ENCODE data around the gene PTPRM. TPM values are rescaled to one million over a fixed set of nuclear protein-coding genes. Genes with fewer than 3 reads are reported as not detected.

Gene PTPRM
- total RNA-seq, 1 experiment from 2014 or later, result 6.2 TPM

GRCh38 chr18:7924616-7925015 lies 357.5 kb downstream of the PTPRM start:
- Mint-ChIP-seq H3K27me3 (ENCODE audit: low read depth) (no peaks in the 10 kb centered on the region), H3K27ac (no peak overlapping the region; a peak in 1 of 7 replicates), H3K4me1 (peaks cover 4% of the 10 kb centered on the region in 2 experiments; a peak in 3 of 4 replicates), H3K4me3 (no peak overlapping the region), H3K36me3 (ENCODE audit: insufficient read depth in 1 of 3, low read depth in 3 of 3) (no peaks in the 10 kb centered on the region), H3K9me3 (0 out of 5 replicates have a peak, but pooled peaks cover 0 to 3% of the 10 kb centered on the region in 2 experiments)
- Histone ChIP-seq H2AK5ac (ENCODE audit: insufficient read length, low read length) (no peak overlapping the region), H3K9me3 (ENCODE audit: control insufficient read depth, low read depth, low read length) (no peaks in the 10 kb centered on the region), H3K79me2 (ENCODE audit: insufficient read depth, low read length) (no peaks in the 10 kb centered on the region), H3K4me1 (ENCODE audit: insufficient read depth, low read length) (peaks cover 3% of the 10 kb centered on the region; the same call in 1 of the 2 replicates), H4K8ac (replicated peaks; ENCODE audit: insufficient read length, low read depth, low read length) (no peak overlapping the region), H3K56ac (ENCODE audit: insufficient read length, low read depth, low read length) (no peak overlapping the region), H2BK15ac (ENCODE audit: low read depth, low read length) (no peak overlapping the region), H3K18ac (ENCODE audit: insufficient read length, low read depth, low read length) (no peak overlapping the region), H2AFZ (ENCODE audit: low read length) (no peak overlapping the region), H2BK5ac (ENCODE audit: insufficient read length, low read length) (no peak overlapping the region), H4K91ac (ENCODE audit: insufficient read length, low read depth, low read length) (no peak overlapping the region), H2BK20ac (ENCODE audit: low read depth, low read length, poor library complexity, severe bottlenecking) (no peak overlapping the region), H3K23me2 (ENCODE audit: insufficient read length, low read depth, low read length, poor library complexity, severe bottlenecking) (no peaks in the 10 kb centered on the region), H3K14ac (ENCODE audit: insufficient read depth, low read length) (no peak overlapping the region), H3K9ac (ENCODE audit: extremely low read depth, insufficient read length, low read length) (no peak overlapping the region), H4K20me1 (ENCODE audit: control insufficient read depth, insufficient read depth, insufficient read length) (no peaks in the 10 kb centered on the region), H3K4ac (ENCODE audit: low read depth, low read length) (no peak overlapping the region), H2BK12ac (ENCODE audit: insufficient read length, low read depth, low read length) (no peak overlapping the region), H3K27ac (ENCODE audit: insufficient read length, low read depth, low read length) (no peak overlapping the region), H3K23ac (ENCODE audit: insufficient read length, low read depth, low read length) (no peak overlapping the region), H3T11ph (ENCODE audit: low read length) (no peak overlapping the region), H3K79me1 (ENCODE audit: insufficient read depth, low read depth, low read length, poor library complexity, severe bottlenecking) (no peaks in the 10 kb centered on the region), H2BK120ac (ENCODE audit: low read depth, low read length, poor library complexity, severe bottlenecking) (no peak overlapping the region), H4K5ac (ENCODE audit: insufficient read length, low read depth, low read length) (no peak overlapping the region), H3K27me3 (ENCODE audit: insufficient read depth, low read length) (no peaks in the 10 kb centered on the region), H3K4me2 (ENCODE audit: insufficient read depth, insufficient read length, low read length) (no peak overlapping the region)
- no peak for TF ChIP-seq CTCF (conservative IDR thresholded peaks at IDR 0.05)
- DNase-seq, result no peak
- no CpG with 5 or more reads among the region's 5 CpGs for WGBS (ENCODE audit: extremely low coverage, insufficient read length, low lambda C conversion rate)
